ENCODE measurements around the gene MEGF9.
"Not testable (repeated sequence)": the region's sequence is repeated elsewhere in the genome, so short reads cannot be mapped to it uniquely, and the experiment has no call there.

MEGF9 gene

GRCh38 chr9:120574473-120574872 lies 139.8 kb downstream of the MEGF9 start:
- no peak for DNase-seq

- DNase-seq = no peak
Observed at GRCh38 chr9:120572472-120572871, 141.8 kb downstream of the MEGF9 start.

GRCh38 chr9:120571443-120572257 lies 142.6 kb downstream of the MEGF9 start:
- no peak for DNase-seq

GRCh38 chr9:120570296-120570695 lies 144.0 kb downstream of the MEGF9 start:
- no peak for DNase-seq

- DNase-seq = no peak
Observed at GRCh38 chr9:120569556-120569955, 144.7 kb downstream of the MEGF9 start.

GRCh38 chr9:120568816-120569215 lies 145.5 kb downstream of the MEGF9 start:
- DNase-seq = no peak

GRCh38 chr9:120567874-120568273 lies 146.4 kb downstream of the MEGF9 start:
- no peak for DNase-seq

- DNase-seq = no peak
Observed at GRCh38 chr9:120567081-120567480, 147.2 kb downstream of the MEGF9 start.

- DNase-seq = no peak
Observed at GRCh38 chr9:120564589-120564988, 149.7 kb downstream of the MEGF9 start.

- no peak for DNase-seq
Observed at GRCh38 chr9:120562861-120563443, 151.3 kb downstream of the MEGF9 start.

GRCh38 chr9:120561709-120562108 lies 152.6 kb downstream of the MEGF9 start:
- DNase-seq = no peak

- no peak for DNase-seq
Observed at GRCh38 chr9:120559546-120559945, 154.7 kb downstream of the MEGF9 start.

GRCh38 chr9:120558454-120558853 lies 155.8 kb downstream of the MEGF9 start:
- DNase-seq = no peak

- DNase-seq = no peak
Observed at GRCh38 chr9:120557205-120557604, 157.1 kb downstream of the MEGF9 start.

GRCh38 chr9:120556775-120557174 lies 157.5 kb downstream of the MEGF9 start:
- no peak for DNase-seq

GRCh38 chr9:120555839-120556238 lies 158.4 kb downstream of the MEGF9 start:
- DNase-seq = no peak

- DNase-seq = not testable (repeated sequence)
Observed at GRCh38 chr9:120552210-120552704, 162.0 kb downstream of the MEGF9 start.
